Fibroblast of lung (primary cell): ENCODE data around the gene SH3D19.

ENCODE experiments used
- CTCF ChIP-seq, 2 donors: IDR thresholded peaks in 1 of 2; conservative IDR thresholded peaks in 1 of 2; 1 replicate in 1 of 2; 2 replicates in 1 of 2; pipeline ENCODE4 v1.5.1; 2011 to 2012; ENCODE audit warnings: low read length in 2 of 2, control low read depth in 1 of 2, inconsistent platforms in 1 of 2, low read depth in 1 of 2, mild to moderate bottlenecking in 1 of 2
- EZH2 ChIP-seq: IDR thresholded peaks from 2 replicates; pipeline ENCODE4 v1.5.1; 2012; ENCODE audit warnings: low read length, control low read depth, mild to moderate bottlenecking; ENCODE audit errors: missing control alignments

- TF ChIP-seq CTCF (conservative IDR thresholded peaks at IDR 0.05 in 1 of 2, IDR thresholded peaks at IDR 0.05 in 1 of 2; ENCODE audit: low read depth in 1 of 2, low read length in 2 of 2) (no peak), EZH2 (no peak)
Measured at GRCh38 chr4:151329217-151330007, 4.0 kb upstream of the SH3D19 start.
